BLaER1 treated with 17β-estradiol and CSF1 and Interleukin-3, amounts not matched to agents 10 nM and 100 nM (cell line): Measurements from ENCODE around the gene DNAJB5.

ENCODE experiments used
- H3K27ac ChIP-seq, 11 experiments: shearing (Covaris generic); formaldehyde crosslinking; 2 replicates each; pipeline ENCODE4 v1.8.1; 2022
- H3K27me3 ChIP-seq, 11 experiments: shearing (Covaris generic); formaldehyde crosslinking; 2 replicates each; pipeline ENCODE4 v1.8.1; 2022
- H3K36me3 ChIP-seq, 11 experiments: shearing (Covaris generic); formaldehyde crosslinking; 2 replicates each; pipeline ENCODE4 v1.8.1; 2022
- H3K4me1 ChIP-seq, 10 experiments: shearing (Covaris generic); formaldehyde crosslinking; 2 replicates each; pipeline ENCODE4 v1.8.1; 2022
- H3K4me2 ChIP-seq, 11 experiments: shearing (Covaris generic); formaldehyde crosslinking; 2 replicates each; pipeline ENCODE4 v1.8.1; 2022
- H3K4me3 ChIP-seq, 10 experiments: shearing (Covaris generic); formaldehyde crosslinking; 2 replicates each; pipeline ENCODE4 v1.8.1; 2022
- H3K9ac ChIP-seq, 11 experiments: shearing (Covaris generic); formaldehyde crosslinking; 2 replicates each; pipeline ENCODE4 v1.8.1; 2022
- H3K9me3 ChIP-seq, 11 experiments: shearing (Covaris generic); formaldehyde crosslinking; replicated peaks in 1 of 11; 2 replicates each; pipeline ENCODE4 v1.8.1; 2022
- H4K20me1 ChIP-seq, 11 experiments: shearing (Covaris generic); formaldehyde crosslinking; 2 replicates each; pipeline ENCODE4 v1.8.1; 2022
- Cebpa-rat ChIP-seq, 11 experiments: shearing (Covaris generic); IDR thresholded peaks; 2 replicates each; pipeline ENCODE4 v1.8.1; 2022

The DNAJB5 gene

DNA sequence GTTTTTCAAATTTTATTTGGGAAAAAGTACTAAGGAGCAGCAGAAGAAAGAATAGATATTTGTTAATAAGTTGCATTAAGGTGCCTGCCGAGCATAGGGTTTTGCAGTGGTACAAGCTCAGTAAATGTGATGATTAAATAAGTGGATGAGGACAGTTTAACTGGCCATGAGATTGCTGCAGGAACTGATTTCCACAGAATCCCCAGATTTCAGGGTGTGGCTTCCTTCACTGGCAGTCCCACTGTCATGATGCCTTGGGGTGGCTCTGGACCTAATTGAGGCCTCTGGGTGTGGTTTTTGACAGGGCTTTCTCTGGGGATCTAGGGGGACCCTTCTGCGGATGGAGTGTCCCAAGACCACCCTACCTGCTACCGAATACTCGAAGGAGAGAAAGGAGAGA, 30.1 kb upstream of the DNAJB5 start:
- Histone ChIP-seq H3K9me3 (no peaks in the 10 kb centered on the region), H3K4me2 (0 out of 22 replicates have a peak overlapping the region, but pooled peaks of 1 of the 11 experiments have one; percentile 1), H3K4me3 (no peak overlapping the region), H3K27ac (no peak overlapping the region), H3K36me3 (no peaks in the 10 kb centered on the region), H3K9ac (no peak overlapping the region), H3K4me1 (peaks cover 0 to 27% (median 7%) of the 10 kb centered on the region in 10 experiments; a peak in 13 of 20 replicates), H3K27me3 (peaks cover 30 to 45% (median 41%) of the 10 kb centered on the region in 11 experiments), H4K20me1 (peaks cover 0 to 8% (median 0%) of the 10 kb centered on the region in 11 experiments; a peak in 2 of 22 replicates)
- TF ChIP-seq Cebpa-rat (IDR thresholded peaks at IDR 0.05) = no peak

DNA sequence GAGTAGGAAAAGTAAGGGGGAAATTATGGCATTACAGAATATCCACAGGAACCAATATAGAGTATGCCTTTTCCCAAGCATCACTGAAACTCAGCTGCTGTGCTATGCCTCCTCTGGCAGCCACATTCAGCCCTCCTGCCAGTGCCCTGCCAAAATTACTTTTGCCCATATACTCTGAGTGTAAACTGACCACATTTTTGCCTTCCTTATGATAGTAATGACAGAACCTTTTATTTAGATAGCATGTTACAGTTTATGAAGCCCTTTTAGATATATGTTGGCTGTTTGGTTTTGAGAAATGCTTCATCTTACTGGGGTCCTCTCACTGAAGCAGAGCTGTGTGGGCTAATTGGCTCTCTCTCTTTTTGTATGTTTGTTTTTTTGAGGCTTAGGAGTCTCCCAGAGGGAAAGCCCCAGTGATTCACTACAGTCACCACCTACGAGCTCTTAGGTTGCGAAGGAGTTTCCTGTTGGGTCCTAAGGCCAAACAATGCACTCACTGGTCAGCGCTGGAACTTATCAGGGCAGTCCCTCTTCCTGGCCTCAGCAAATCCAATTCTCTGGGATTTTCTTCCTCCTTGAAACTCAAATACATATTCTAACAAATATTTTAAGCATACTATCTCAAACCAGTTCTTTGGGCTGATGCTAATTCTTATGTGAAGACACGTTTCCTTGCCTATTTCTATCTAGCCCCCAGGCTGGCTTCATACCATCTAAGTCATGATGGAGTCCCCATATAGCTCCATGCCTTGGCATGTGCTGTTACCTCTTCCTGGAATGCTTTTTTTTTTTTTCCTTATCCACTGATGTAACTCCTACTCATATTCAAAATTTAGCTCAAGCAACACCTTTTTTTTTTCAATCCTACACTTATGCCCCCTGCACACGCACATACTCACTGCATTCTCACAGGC, 27.7 kb upstream of the DNAJB5 start:
- peaks cover 0 to 27% (median 7%) of the 10 kb centered on the region in 10 experiments; a peak in 13 of 20 replicates for H3K4me1 ChIP-seq
- peak overlapping the region in 4 of 11 experiments; percentile 29 to 65 (median 54); a peak in 7 of 22 replicates for H3K4me2 ChIP-seq
- no peak for TF ChIP-seq Cebpa-rat (IDR thresholded peaks at IDR 0.05)
- H3K27me3 ChIP-seq = peaks cover 29 to 39% (median 35%) of the 10 kb centered on the region in 11 experiments
- H3K9ac ChIP-seq = no peak overlapping the region
- H3K4me3 ChIP-seq = no peak overlapping the region
- H4K20me1 ChIP-seq = peaks cover 0 to 8% (median 0%) of the 10 kb centered on the region in 11 experiments; a peak in 2 of 22 replicates
- H3K9me3 ChIP-seq = no peaks in the 10 kb centered on the region
- H3K36me3 ChIP-seq = no peaks in the 10 kb centered on the region
- H3K27ac ChIP-seq = no peak overlapping the region

DNA sequence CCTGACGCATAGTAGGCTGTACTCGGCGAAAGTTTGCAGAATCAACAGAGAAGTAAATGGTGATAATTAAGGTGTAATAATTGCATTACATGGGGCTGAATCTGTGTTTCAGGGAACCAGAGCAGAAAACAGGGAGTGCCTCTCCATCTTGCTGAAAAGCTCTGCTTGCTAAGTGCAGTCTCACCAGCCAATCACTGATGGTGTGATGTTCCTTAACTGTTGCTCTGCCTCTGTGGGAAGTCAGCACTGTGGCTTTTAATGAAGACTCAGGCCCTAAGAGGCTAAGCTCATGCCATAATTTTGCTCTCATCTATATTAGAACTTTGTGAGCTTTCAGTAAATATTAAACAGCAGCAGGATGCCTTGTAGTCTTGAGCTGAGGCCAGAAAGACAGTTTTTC, 27.0 kb upstream of the DNAJB5 start:
- no peak overlapping the region for H3K27ac ChIP-seq
- no peak overlapping the region for H3K4me3 ChIP-seq
- no peaks in the 10 kb centered on the region for H3K36me3 ChIP-seq
- peak overlapping the region in 2 of 11 experiments; percentile 52 to 56; a peak in 2 of 22 replicates for H3K4me2 ChIP-seq
- peaks cover 22 to 32% (median 28%) of the 10 kb centered on the region in 11 experiments for H3K27me3 ChIP-seq
- H3K4me1 ChIP-seq = peaks cover 0 to 22% (median 6%) of the 10 kb centered on the region in 10 experiments; a peak in 13 of 20 replicates
- TF ChIP-seq Cebpa-rat (IDR thresholded peaks at IDR 0.05) = no peak
- H3K9ac ChIP-seq = no peak overlapping the region
- no peaks in the 10 kb centered on the region for H3K9me3 ChIP-seq
- peaks cover 0 to 8% (median 0%) of the 10 kb centered on the region in 11 experiments; a peak in 2 of 22 replicates for H4K20me1 ChIP-seq

DNA sequence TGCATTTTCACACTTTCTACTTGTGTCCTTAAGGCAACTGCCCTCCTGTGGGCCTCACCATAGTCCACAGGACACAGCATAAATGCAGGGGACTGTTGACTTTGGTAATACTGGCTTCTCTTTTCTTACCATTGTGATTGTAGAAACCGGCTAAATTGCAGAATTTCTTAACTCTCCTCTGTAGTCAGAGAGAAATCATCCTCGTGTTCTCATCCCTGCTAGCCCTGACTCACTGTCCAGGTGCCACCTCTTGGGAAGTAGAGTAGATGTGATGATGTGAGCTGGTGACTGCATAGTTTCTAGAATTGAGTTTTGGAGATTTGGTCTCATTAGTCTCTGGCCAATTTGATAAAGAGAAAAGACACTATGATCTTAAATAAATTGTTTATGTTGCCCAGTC, 26.0 kb upstream of the DNAJB5 start:
- H3K27ac ChIP-seq = no peak overlapping the region
- H3K9ac ChIP-seq = no peak overlapping the region
- H3K9me3 ChIP-seq = no peaks in the 10 kb centered on the region
- TF ChIP-seq Cebpa-rat (IDR thresholded peaks at IDR 0.05) = no peak
- H3K4me1 ChIP-seq = peaks cover 0 to 20% (median 2%) of the 10 kb centered on the region in 10 experiments; a peak in 13 of 20 replicates
- H3K36me3 ChIP-seq = no peaks in the 10 kb centered on the region
- peaks cover 12 to 22% (median 18%) of the 10 kb centered on the region in 11 experiments for H3K27me3 ChIP-seq
- no peak overlapping the region for H3K4me3 ChIP-seq
- H4K20me1 ChIP-seq = peaks cover 0 to 6% (median 0%) of the 10 kb centered on the region in 11 experiments; a peak in 1 of 22 replicates
- H3K4me2 ChIP-seq = no peak overlapping the region

DNA sequence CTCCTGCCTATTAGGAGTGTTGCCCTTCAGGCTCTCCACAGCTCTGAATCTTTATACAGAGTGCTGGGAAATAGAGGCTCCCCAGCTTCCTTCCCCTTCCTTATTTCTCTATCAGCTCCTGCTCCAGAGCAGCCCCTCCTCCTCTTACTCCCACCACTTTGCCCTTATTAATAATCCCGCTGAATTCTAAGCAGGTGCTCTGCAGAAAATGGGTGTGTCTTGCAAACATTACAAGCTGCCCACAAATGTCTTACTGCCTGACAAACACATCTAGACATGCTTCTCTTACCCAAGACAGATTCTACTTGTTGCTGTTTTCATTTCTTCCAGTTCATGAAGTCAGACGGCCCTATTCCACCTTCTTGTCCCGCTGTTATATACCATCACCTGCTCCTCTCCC, 25.1 kb upstream of the DNAJB5 start:
- no peaks in the 10 kb centered on the region for H3K36me3 ChIP-seq
- no peaks in the 10 kb centered on the region for H4K20me1 ChIP-seq
- no peak overlapping the region for H3K9ac ChIP-seq
- H3K4me2 ChIP-seq = no peak overlapping the region
- TF ChIP-seq Cebpa-rat (IDR thresholded peaks at IDR 0.05) = no peak
- H3K4me1 ChIP-seq = peaks cover 0 to 20% (median 0%) of the 10 kb centered on the region in 10 experiments; a peak in 8 of 20 replicates
- no peak overlapping the region for H3K27ac ChIP-seq
- H3K9me3 ChIP-seq = no peaks in the 10 kb centered on the region
- H3K27me3 ChIP-seq = peaks cover 5 to 13% (median 9%) of the 10 kb centered on the region in 11 experiments; a peak in 21 of 22 replicates
- no peak overlapping the region for H3K4me3 ChIP-seq

DNA sequence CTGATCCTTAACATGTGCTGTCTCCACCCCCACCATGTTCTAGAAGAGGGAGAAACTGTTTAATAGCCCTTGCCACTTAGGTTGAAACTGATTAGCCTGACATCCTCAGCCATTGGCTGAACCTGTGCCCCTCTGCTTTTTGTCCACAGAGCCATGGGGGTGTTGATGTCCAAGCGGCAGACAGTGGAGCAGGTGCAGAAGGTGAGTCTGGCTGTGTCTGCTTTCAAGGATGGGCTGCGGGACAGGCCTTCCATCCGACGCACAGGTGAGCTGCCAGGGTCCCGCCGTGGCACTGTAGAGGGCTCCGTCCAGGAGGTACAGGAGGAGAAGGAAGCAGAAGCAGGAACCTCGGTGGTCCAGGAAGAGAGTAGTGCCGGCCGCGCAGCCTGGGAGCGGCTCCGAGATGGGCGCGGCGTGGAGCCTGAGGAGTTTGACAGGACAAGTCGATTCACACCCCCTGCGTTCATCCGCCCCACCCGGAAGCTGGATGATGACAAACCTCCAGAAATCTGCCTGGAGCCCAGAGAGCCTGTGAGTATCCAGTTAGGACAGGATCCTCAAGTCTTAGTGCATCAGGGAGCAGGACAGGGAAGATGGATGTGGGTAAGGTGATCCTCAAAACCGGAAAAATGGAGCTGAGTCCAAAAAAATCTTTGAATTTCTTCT, 18.3 kb upstream of the DNAJB5 start:
- Histone ChIP-seq H3K36me3 (no peaks in the 10 kb centered on the region), H3K9ac (no peak overlapping the region), H3K4me1 (no peaks in the 10 kb centered on the region), H3K4me3 (no peak overlapping the region), H3K27me3 (no peaks in the 10 kb centered on the region), H3K9me3 (no peaks in the 10 kb centered on the region), H3K27ac (no peak overlapping the region), H4K20me1 (no peaks in the 10 kb centered on the region), H3K4me2 (no peak overlapping the region)
- TF ChIP-seq Cebpa-rat (IDR thresholded peaks at IDR 0.05) = no peak

DNA sequence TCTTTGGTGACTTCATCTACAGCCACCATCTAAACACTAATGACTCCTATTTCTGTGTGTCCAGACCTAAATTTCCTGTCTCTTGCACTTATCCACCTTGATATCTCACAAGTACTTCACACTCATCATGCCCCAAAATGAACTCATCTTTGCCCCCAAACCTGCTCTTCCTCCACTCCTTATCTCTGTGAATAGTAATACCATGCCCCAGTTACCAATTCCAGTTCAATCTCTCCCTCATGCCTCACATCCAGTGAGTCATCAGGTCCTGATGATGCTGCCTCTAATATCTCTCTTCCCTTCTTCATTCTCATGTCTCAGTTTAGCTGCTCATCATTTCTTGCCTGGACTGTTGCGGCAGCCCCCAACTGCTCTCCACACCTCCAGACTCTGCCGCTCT, 14.9 kb upstream of the DNAJB5 start:
- Histone ChIP-seq H3K4me3 (no peak overlapping the region), H3K9me3 (no peaks in the 10 kb centered on the region), H3K4me1 (peaks cover 0 to 3% (median 0%) of the 10 kb centered on the region in 10 experiments; a peak in 5 of 20 replicates), H3K27ac (no peak overlapping the region), H3K36me3 (no peaks in the 10 kb centered on the region), H3K27me3 (no peaks in the 10 kb centered on the region), H4K20me1 (no peaks in the 10 kb centered on the region), H3K4me2 (no peak overlapping the region), H3K9ac (no peak overlapping the region)
- TF ChIP-seq Cebpa-rat (IDR thresholded peaks at IDR 0.05) = no peak

DNA sequence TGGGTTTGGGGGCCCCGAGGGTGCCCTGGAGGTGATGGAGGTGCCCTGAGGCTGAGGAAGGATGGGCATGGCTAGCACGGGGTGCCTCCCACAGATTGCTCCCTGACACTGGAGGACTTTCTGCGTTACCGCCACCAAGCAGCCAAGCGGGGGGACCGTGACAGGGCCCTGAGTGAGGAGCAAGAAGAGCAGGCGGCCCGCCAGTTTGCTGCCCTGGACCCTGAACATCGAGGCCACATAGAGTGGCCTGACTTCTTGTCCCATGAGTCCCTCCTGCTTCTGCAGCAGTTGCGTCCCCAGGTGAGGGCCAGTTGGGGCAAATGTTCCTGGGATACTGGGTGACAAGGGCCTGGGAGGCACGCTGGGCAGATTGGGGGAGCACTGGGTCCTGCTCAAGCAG, 13.1 kb upstream of the DNAJB5 start:
- Histone ChIP-seq H3K4me1 (peaks cover 0 to 21% (median 15%) of the 10 kb centered on the region in 10 experiments; a peak in 13 of 20 replicates), H3K27me3 (no peaks in the 10 kb centered on the region), H3K4me3 (no peak overlapping the region), H3K36me3 (no peaks in the 10 kb centered on the region), H3K9ac (no peak overlapping the region), H4K20me1 (no peaks in the 10 kb centered on the region), H3K27ac (no peak overlapping the region), H3K4me2 (no peak overlapping the region), H3K9me3 (no peaks in the 10 kb centered on the region)
- TF ChIP-seq Cebpa-rat (IDR thresholded peaks at IDR 0.05) = no peak

DNA sequence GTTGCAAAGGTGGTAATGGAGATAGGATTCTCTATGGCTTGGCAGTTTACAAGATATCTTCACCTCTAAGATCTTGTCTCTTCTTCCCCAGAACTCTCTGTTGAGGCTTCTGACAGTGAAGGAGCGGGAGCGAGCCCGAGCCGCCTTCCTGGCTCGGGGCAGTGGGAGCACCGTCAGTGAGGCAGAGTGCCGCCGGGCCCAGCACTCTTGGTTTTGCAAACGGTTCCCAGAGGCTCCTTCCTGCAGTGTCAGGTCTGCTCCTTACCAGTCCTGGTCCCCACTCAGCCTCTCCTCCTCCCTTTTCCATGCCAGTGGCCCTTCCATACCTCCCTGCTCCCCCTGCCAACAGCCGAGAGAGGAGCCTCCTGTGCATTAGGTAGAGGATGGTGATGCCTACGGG, 12.6 kb upstream of the DNAJB5 start:
- no peak overlapping the region for H3K4me3 ChIP-seq
- TF ChIP-seq Cebpa-rat (IDR thresholded peaks at IDR 0.05) = no peak
- no peaks in the 10 kb centered on the region for H3K36me3 ChIP-seq
- no peaks in the 10 kb centered on the region for H3K9me3 ChIP-seq
- no peak overlapping the region for H3K27ac ChIP-seq
- peaks cover 0 to 26% (median 20%) of the 10 kb centered on the region in 10 experiments; a peak in 18 of 20 replicates for H3K4me1 ChIP-seq
- no peaks in the 10 kb centered on the region for H4K20me1 ChIP-seq
- H3K27me3 ChIP-seq = no peaks in the 10 kb centered on the region
- no peak overlapping the region for H3K4me2 ChIP-seq
- no peak overlapping the region for H3K9ac ChIP-seq
